ENCODE data around the gene GSK3B. TPM values are rescaled to one million over a fixed set of nuclear protein-coding genes. Genes with fewer than 3 reads are reported as not detected.

Gene GSK3B
- total and polyA plus RNA-seq, 2 donors (not counting 3 experiments of a cell fraction or from before 2014, with no cell fraction given), result 22.1 to 50.1 TPM

- Histone ChIP-seq H3K9me3 (replicated peaks; ENCODE audit: control insufficient read depth, insufficient read depth, low read length) (no peaks in the 10 kb centered on the region), H3K4me1 (ENCODE audit: control insufficient read depth, extremely low read depth, insufficient read depth, low read length) (no peaks in the 10 kb centered on the region), H2AFZ (ENCODE audit: low read depth, low read length) (no peak overlapping the region), H3K4me3 (replicated peaks in 1 of 3; ENCODE audit: insufficient read depth in 1 of 3, low read depth in 1 of 3, low read length in 3 of 3) (no peak overlapping the region), H3K9me1 (replicated peaks; ENCODE audit: control insufficient read depth, extremely low read depth, insufficient read depth, low read length) (no peaks in the 10 kb centered on the region), H3K36me3 (ENCODE audit: control insufficient read depth in 2 of 2, extremely low read depth in 1 of 2, insufficient read depth in 2 of 2, low read length in 2 of 2) (no peaks in the 10 kb centered on the region), H3K79me2 (ENCODE audit: control insufficient read depth, insufficient read depth, low read length) (peaks cover 96% of the 10 kb centered on the region), H4K20me1 (replicated peaks; ENCODE audit: control insufficient read depth, extremely low read depth, insufficient read depth, low read length) (peaks cover 24% of the 10 kb centered on the region), H3K27ac (ENCODE audit: insufficient read depth, low read depth, low read length) (no peak overlapping the region), H3K9ac (replicated peaks; ENCODE audit: extremely low read depth, insufficient read depth, low read length) (no peak overlapping the region), H3K27me3 (ENCODE audit: control insufficient read depth in 2 of 2, insufficient read depth in 2 of 2, low read length in 2 of 2) (no peaks in the 10 kb centered on the region), H3K4me2 (ENCODE audit: insufficient read depth, low read length) (no peak overlapping the region)
- POLR2A ChIA-PET, result no interaction called here
- dilution Hi-C loops (cut with MboI; ENCODE audit: extremely low pct_ligation_motif_present, low sequenced_read_pairs), result no loop called here
- TF ChIP-seq MAX (IDR thresholded peaks at IDR 0.05; ENCODE audit: insufficient read depth, insufficient read length) (no peak), POLR2AphosphoS5 (IDR thresholded peaks at IDR 0.05; ENCODE audit: insufficient read depth, low read depth, low read length) (no peak), FOS (IDR thresholded peaks at IDR 0.05; ENCODE audit: borderline replicate concordance, insufficient read depth, low read length) (no peak), JUN (IDR thresholded peaks at IDR 0.05; ENCODE audit: borderline replicate concordance, insufficient read depth, insufficient read length, low read depth) (no peak), MYC (IDR thresholded peaks at IDR 0.05; ENCODE audit: low read depth, low read length) (no peak), GATA2 (IDR thresholded peaks at IDR 0.05; ENCODE audit: insufficient read depth, insufficient read length, low read depth, low read length) (no peak), EZH2 (IDR thresholded peaks at IDR 0.05; ENCODE audit: borderline replicate concordance, low read depth, low read length, severe bottlenecking) (no peak)
- TF ChIP-seq, protein P1, sequence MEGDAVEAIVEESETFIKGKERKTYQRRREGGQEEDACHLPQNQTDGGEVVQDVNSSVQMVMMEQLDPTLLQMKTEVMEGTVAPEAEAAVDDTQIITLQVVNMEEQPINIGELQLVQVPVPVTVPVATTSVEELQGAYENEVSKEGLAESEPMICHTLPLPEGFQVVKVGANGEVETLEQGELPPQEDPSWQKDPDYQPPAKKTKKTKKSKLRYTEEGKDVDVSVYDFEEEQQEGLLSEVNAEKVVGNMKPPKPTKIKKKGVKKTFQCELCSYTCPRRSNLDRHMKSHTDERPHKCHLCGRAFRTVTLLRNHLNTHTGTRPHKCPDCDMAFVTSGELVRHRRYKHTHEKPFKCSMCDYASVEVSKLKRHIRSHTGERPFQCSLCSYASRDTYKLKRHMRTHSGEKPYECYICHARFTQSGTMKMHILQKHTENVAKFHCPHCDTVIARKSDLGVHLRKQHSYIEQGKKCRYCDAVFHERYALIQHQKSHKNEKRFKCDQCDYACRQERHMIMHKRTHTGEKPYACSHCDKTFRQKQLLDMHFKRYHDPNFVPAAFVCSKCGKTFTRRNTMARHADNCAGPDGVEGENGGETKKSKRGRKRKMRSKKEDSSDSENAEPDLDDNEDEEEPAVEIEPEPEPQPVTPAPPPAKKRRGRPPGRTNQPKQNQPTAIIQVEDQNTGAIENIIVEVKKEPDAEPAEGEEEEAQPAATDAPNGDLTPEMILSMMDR (IDR thresholded peaks at IDR 0.05; ENCODE audit: extremely low read depth in 1 of 2, insufficient read depth in 1 of 2, low read depth in 1 of 2, low read length in 2 of 2), result no peak
- no peak for FAIRE-seq
- no TSS peak for BruUV-seq (replicated peaks)
- intact Hi-C loops (cut with micrococcal nuclease), result no loop called here
- DNase-seq (ENCODE audit: low read depth, low spot score), result no peak
- CTCF ChIA-PET, result no interaction called here
Measured at GRCh38 chr3:120047686-120048085, 46.6 kb downstream of the GSK3B start.
